Calu3 (cell line): ENCODE data around the gene PIGZ. TPM values are rescaled to one million over a fixed set of nuclear protein-coding genes. Genes with fewer than 3 reads are reported as not detected.

Experiments
- BruUV-seq: library from RNA; stranded (reverse); fragments of 400-500 nt; replicated peaks from 2 replicates; lab custom pipeline; 2021; lab: Mats Ljungman, UMichigan
- CTCF ChIA-PET: fragments of 300-600 bp; sonication (Branson Sonifier 250); formaldehyde crosslinking; loops from one replicate; lab custom pipeline; 2022; ENCODE audit warnings: antibody characterized with exemption; lab: Charles Lee
- DNase-seq: peaks from one replicate; pipeline ENCODE4 v3.0.0; 2022
- H3K27ac Mint-ChIP-seq: one replicate; pipeline ENCODE4 v1.8.0; 2022; ENCODE audit warnings: mixed read lengths; ENCODE audit not compliant: unreplicated experiment
- H3K27me3 Mint-ChIP-seq: one replicate; pipeline ENCODE4 v1.8.0; 2022; ENCODE audit warnings: mixed read lengths; ENCODE audit not compliant: unreplicated experiment
- H3K36me3 Mint-ChIP-seq: one replicate; pipeline ENCODE4 v1.8.0; 2022; ENCODE audit warnings: mild to moderate bottlenecking, moderate library complexity, mixed read lengths; ENCODE audit not compliant: insufficient read depth, unreplicated experiment
- H3K4me1 Mint-ChIP-seq: one replicate; pipeline ENCODE4 v1.8.0; 2022; ENCODE audit warnings: mild to moderate bottlenecking, low read depth, mixed read lengths; ENCODE audit not compliant: unreplicated experiment
- H3K4me3 Mint-ChIP-seq: one replicate; pipeline ENCODE4 v1.8.0; 2022; ENCODE audit warnings: mild to moderate bottlenecking, low read depth, moderate library complexity, mixed read lengths; ENCODE audit not compliant: unreplicated experiment
- H3K9me3 Mint-ChIP-seq: one replicate; pipeline ENCODE4 v1.8.0; 2022; ENCODE audit warnings: low read depth, mixed read lengths; ENCODE audit not compliant: unreplicated experiment
- intact Hi-C: fragments of 100-400 bp; cut with micrococcal nuclease; formaldehyde crosslinking; loops from one replicate; pipeline ENCODE4 v1.10.0; 2022; ENCODE audit not compliant: unreplicated experiment
- total RNA-seq: library from RNA; stranded (reverse); gene quantifications from 2 replicates; pipeline ENCODE4 v1.2.3, GENCODE V29; 2022
- TF ChIP-seq, protein P1 (sequence below): fragments of 200-600 bp; IDR thresholded peaks from one replicate; pipeline ENCODE4 v1.8.0; 2022; ENCODE audit warnings: antibody characterized with exemption; ENCODE audit not compliant: unreplicated experiment

The PIGZ gene
- total RNA-seq, 1 experiment from 2014 or later = 6.7 TPM

DNA sequence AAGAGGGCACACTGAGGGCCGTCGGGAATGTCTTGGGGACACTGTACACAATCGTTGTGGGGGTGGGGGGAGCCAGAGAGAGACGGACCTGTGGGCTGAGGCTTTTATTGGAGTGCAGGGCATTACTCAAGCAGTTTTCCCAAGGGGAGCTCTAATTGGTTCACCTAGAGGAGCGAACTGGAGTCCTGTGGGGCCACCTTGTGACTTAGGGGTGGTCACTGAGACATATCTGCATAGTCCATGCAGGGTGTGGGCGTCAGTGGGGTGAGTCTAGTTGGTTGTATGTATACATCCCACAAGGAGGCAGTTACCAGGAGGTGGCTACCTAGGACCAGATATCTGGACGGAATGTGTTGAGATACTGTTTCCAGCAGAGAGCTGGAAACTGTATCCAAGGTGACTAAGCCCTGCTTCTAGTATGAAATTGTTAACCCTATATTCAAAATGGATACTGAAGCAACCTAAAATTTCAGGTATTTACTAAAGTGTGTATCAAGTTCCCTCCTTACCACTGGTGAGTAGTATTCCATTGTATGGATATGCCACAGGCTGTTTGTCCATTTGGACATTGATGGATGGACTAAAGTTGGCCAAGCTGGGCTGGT is 2.6 kb upstream of the PIGZ start:
- no peak overlapping the region for H3K4me3 Mint-ChIP-seq
- CTCF ChIA-PET = no interaction called here
- peaks cover 29% of the 10 kb centered on the region for H3K36me3 Mint-ChIP-seq
- no peaks in the 10 kb centered on the region for H3K9me3 Mint-ChIP-seq
- peaks cover 10% of the 10 kb centered on the region for H3K4me1 Mint-ChIP-seq
- DNase-seq = no peak
- TF ChIP-seq, protein P1, sequence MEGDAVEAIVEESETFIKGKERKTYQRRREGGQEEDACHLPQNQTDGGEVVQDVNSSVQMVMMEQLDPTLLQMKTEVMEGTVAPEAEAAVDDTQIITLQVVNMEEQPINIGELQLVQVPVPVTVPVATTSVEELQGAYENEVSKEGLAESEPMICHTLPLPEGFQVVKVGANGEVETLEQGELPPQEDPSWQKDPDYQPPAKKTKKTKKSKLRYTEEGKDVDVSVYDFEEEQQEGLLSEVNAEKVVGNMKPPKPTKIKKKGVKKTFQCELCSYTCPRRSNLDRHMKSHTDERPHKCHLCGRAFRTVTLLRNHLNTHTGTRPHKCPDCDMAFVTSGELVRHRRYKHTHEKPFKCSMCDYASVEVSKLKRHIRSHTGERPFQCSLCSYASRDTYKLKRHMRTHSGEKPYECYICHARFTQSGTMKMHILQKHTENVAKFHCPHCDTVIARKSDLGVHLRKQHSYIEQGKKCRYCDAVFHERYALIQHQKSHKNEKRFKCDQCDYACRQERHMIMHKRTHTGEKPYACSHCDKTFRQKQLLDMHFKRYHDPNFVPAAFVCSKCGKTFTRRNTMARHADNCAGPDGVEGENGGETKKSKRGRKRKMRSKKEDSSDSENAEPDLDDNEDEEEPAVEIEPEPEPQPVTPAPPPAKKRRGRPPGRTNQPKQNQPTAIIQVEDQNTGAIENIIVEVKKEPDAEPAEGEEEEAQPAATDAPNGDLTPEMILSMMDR = no peak
- H3K27ac Mint-ChIP-seq = no peak overlapping the region
- intact Hi-C loops = loop anchor here (5.0 to 10.0 kb wide), 2 partner anchors 214 to 364 kb away; no protein-coding TSS in a partner anchor
- no TSS peak for BruUV-seq
- peaks cover 16% of the 10 kb centered on the region for H3K27me3 Mint-ChIP-seq

DNA sequence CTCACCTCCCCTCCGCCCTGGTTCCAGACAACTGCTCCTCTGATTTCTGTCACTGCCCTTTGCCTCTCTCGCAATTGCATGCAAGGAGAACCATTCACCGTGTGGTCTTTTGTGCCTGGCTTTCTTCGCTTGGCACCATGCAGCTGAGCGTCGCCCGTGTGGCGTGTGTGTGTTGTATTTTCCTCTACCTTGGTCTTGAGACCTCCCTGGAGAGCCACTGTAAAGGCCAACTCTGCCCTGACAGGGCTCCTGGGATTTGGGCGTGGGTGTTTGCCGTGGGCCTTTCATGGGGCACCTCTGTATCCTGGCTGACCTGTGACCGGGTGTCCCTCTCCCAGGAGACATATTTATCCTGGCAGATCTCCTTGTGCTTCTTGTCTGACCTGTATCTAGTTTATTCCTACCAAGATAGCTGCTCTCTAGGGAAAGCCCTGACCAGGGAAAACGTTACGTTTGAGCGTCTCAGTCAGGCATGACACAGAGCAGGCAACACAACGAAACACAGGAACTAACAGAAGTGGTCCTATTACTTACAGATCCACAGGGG is 2.0 kb upstream of the PIGZ start:
- no peaks in the 10 kb centered on the region for H3K9me3 Mint-ChIP-seq
- no TSS peak for BruUV-seq
- peak overlapping the region; percentile 80 for H3K4me3 Mint-ChIP-seq
- H3K4me1 Mint-ChIP-seq = peaks cover 10% of the 10 kb centered on the region
- TF ChIP-seq, protein P1 = no peak
- H3K27ac Mint-ChIP-seq = peak overlapping the region; percentile 27
- CTCF ChIA-PET = no interaction called here
- no peak for DNase-seq
- peaks cover 29% of the 10 kb centered on the region for H3K36me3 Mint-ChIP-seq
- intact Hi-C loops = loop anchor here (5.0 to 10.0 kb wide), 2 partner anchors 214 to 363 kb away; no protein-coding TSS in a partner anchor
- H3K27me3 Mint-ChIP-seq = peaks cover 16% of the 10 kb centered on the region

DNA sequence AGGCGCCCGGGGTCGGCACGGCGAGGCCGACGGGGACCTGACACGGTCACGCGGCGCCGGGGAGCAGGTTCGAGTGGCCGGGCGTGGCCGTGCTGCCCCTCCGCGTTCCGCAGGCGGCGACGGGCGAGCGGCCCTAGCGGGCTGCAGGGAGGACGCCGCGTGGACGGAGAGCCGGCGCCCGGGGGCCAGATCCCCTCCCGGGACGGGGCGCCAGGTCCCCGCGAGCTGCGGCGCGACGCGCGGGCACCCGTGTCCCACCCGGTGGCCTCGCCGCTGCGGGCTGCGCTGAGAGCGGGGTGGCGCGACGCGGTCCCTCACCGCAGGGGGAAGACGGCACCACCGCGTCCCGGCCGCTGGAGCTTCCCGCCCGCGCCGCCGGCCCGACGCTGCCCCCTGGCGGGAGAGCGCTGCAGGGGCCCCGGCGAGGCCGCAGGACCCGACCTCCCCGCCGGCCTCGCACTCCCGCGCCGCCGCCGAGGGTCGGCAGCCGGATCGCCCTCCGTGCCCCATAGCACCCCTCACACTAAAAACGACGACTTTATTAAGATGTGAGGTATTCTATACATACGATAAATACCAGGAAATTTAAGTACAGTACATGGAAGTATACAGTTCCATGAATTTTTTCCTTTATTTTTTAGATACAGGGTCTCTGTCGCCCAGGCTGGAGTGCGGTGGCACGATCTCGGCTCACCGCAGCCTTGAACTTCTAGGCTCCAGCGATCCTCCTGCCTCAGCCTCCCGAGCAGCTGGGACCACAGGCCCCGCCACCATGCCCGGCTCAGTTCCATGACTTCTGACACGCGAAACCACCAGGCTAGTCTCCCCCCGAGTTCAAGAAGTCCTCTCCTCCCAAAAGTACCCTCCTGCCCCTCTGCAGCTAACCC is 1.3 kb upstream of the PIGZ start:
- DNase-seq = peak; percentile 83
- peak overlapping the region; percentile 27 for H3K27ac Mint-ChIP-seq
- no TSS peak for BruUV-seq
- intact Hi-C loops = loop anchor here (5.0 to 10.0 kb wide), 2 partner anchors 215 to 363 kb away; no protein-coding TSS in a partner anchor
- TF ChIP-seq, protein P1 = peak; percentile 85
- H3K4me1 Mint-ChIP-seq = peaks cover 10% of the 10 kb centered on the region
- no peaks in the 10 kb centered on the region for H3K9me3 Mint-ChIP-seq
- CTCF ChIA-PET = interaction anchor here (0.5 kb wide), 2 partner anchors 330 to 609 kb away, joined by 3 read pairs; partner anchors contain the start of gene NRROS
- H3K27me3 Mint-ChIP-seq = peaks cover 16% of the 10 kb centered on the region
- H3K4me3 Mint-ChIP-seq = peak overlapping the region; percentile 80
- peaks cover 29% of the 10 kb centered on the region for H3K36me3 Mint-ChIP-seq

DNA sequence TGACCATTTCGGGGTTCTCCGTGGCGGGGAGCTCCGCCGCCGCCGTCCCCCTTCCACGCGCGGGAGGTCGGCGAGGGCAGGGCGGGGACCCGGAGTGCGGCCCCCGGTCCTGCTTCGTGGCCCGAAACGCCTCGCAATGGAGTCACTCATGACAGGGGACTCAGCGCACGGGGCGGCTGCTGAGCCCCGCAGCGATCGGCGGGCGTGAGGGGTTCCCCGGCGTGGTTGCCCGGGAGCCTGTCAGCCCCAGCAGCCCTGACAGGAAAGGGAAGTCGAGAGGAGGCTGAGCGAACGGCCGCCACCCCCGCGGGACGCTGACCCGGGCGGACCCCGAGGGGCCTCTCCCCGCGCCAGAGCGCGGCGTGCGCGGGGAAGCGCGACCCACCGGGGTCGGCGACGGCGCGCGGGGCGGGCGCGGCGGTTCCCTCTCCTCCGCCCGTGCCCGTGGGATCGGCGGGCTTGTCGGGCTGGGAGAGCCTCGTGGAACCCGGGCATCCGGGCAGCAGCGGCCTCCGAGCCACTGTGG is 564 bp upstream of the PIGZ start:
- DNase-seq = peak; percentile 28
- peak overlapping the region; percentile 80 for H3K4me3 Mint-ChIP-seq
- peaks cover 16% of the 10 kb centered on the region for H3K27me3 Mint-ChIP-seq
- TF ChIP-seq, protein P1 = no peak
- no peaks in the 10 kb centered on the region for H3K9me3 Mint-ChIP-seq
- no TSS peak for BruUV-seq
- no peak overlapping the region for H3K27ac Mint-ChIP-seq
- H3K36me3 Mint-ChIP-seq = peaks cover 29% of the 10 kb centered on the region
- intact Hi-C loops = no loop called here
- peaks cover 10% of the 10 kb centered on the region for H3K4me1 Mint-ChIP-seq
- CTCF ChIA-PET = no interaction called here
